Panc1 (cell line): ENCODE results near the gene VARS1. TPM values are rescaled to one million over a fixed set of nuclear protein-coding genes. Genes with fewer than 3 reads are reported as not detected.

Source experiments
- ATAC-seq: fragments of 200-7000 bp; cut with Tn5 transposase; 2 replicates; pipeline ENCODE4 v1.9.1; 2020; ENCODE audit warnings: mild to moderate bottlenecking, moderate library complexity
- BruUV-seq: library from RNA; stranded (reverse); fragments of 400-500 nt; replicated peaks from 2 replicates; lab custom pipeline; 2021; lab: Mats Ljungman, UMichigan
- CTCF ChIA-PET: fragments of 300-600 bp; sonication (Branson Sonifier 250); formaldehyde crosslinking; loops from one replicate; lab custom pipeline; 2022; ENCODE audit warnings: antibody characterized with exemption; lab: Charles Lee
- POLR2A ChIA-PET: fragments of 300-600 bp; sonication (Branson Sonifier 250); formaldehyde crosslinking; loops from one replicate; lab custom pipeline; 2022; ENCODE audit warnings: antibody characterized with exemption; lab: Charles Lee
- DNase-seq: peaks from one replicate; pipeline ENCODE4 v3.0.0-alpha.2; 2010; ENCODE audit warnings: low read depth, low spot score
- H3K27ac ChIP-seq: 2 replicates; pipeline ENCODE4 v1.5.1; 2011; ENCODE audit warnings: mild to moderate bottlenecking, low read length, inconsistent platforms
- H3K27me3 ChIP-seq: fragments of 200-500 bp; sonication (Bioruptor generic); 2 replicates; pipeline ENCODE4 v1.6.0; 2014; ENCODE audit warnings: low read length, inconsistent platforms; ENCODE audit not compliant: control insufficient read depth, insufficient read depth
- H3K36me3 ChIP-seq: fragments of 200-500 bp; sonication (Bioruptor generic); 2 replicates; pipeline ENCODE4 v1.5.1; 2014; ENCODE audit warnings: inconsistent platforms, mild to moderate bottlenecking, low read length, moderate library complexity; ENCODE audit not compliant: control insufficient read depth, insufficient read depth
- H3K4me1 ChIP-seq: 2 replicates; pipeline ENCODE4 v1.5.1; 2011; ENCODE audit warnings: inconsistent platforms, mild to moderate bottlenecking, low read length, moderate library complexity; ENCODE audit not compliant: control insufficient read depth, insufficient read depth
- H3K4me3 ChIP-seq, 2 experiments: 2 replicates each; pipeline ENCODE4 v1.5.1; 2011 to 2012; ENCODE audit warnings: low read depth in 2 of 2, low read length in 2 of 2, mild to moderate bottlenecking in 2 of 2, inconsistent platforms in 1 of 2, moderate library complexity in 1 of 2
- H3K9me3 ChIP-seq: fragments of 200-500 bp; sonication (Bioruptor generic); 2 replicates; pipeline ENCODE4 v1.5.1; 2014; ENCODE audit warnings: low read depth, mild to moderate bottlenecking, inconsistent platforms, low read length, moderate library complexity; ENCODE audit not compliant: control insufficient read depth, insufficient read depth
- POLR2AphosphoS5 ChIP-seq: IDR thresholded peaks from 2 replicates; pipeline ENCODE4 v1.6.1; 2012; ENCODE audit warnings: mild to moderate bottlenecking, low read depth, low read length, moderate library complexity
- SIN3A ChIP-seq: IDR thresholded peaks from 2 replicates; pipeline ENCODE4 v1.6.1; 2012; ENCODE audit warnings: low read depth, mild to moderate bottlenecking, low read length, moderate library complexity, borderline replicate concordance; ENCODE audit not compliant: insufficient read depth
- TCF7L2 ChIP-seq: IDR thresholded peaks from 2 replicates; pipeline ENCODE4 v1.6.1; 2011; ENCODE audit warnings: mild to moderate bottlenecking, low read depth, low read length, inconsistent platforms
- in situ Hi-C: cut with HindIII; loops from 2 replicates; pipeline ENCODE4 v1.10.0; 2016; ENCODE audit warnings: low sequenced_read_pairs, low pct_unique_long_range_greater_than_20kb
- intact Hi-C: fragments of 100-400 bp; cut with micrococcal nuclease; formaldehyde crosslinking; loops from one replicate; pipeline ENCODE4 v1.10.0; 2022; ENCODE audit not compliant: unreplicated experiment
- total RNA-seq: library from RNA; stranded (reverse); gene quantifications from one replicate; pipeline ENCODE4 v1.2.1, GENCODE V29; 2021; ENCODE audit not compliant: unreplicated experiment
- TF ChIP-seq, protein P1 (sequence below): fragments of 450-650 bp; IDR thresholded peaks from 2 replicates; pipeline ENCODE4 v1.5.1; 2017; ENCODE audit warnings: mild to moderate bottlenecking
- TF ChIP-seq, protein P2 (sequence below), 2 experiments: IDR thresholded peaks; 2 replicates each; pipeline ENCODE4 v1.6.1; 2011 to 2012; ENCODE audit warnings: low read depth in 2 of 2, control low read depth in 1 of 2, low read length in 1 of 2, mild to moderate bottlenecking in 1 of 2, moderate library complexity in 1 of 2; ENCODE audit not compliant: insufficient read depth in 1 of 2

The VARS1 gene
- total RNA-seq, 1 experiment from 2014 or later, result 229 TPM

DNA sequence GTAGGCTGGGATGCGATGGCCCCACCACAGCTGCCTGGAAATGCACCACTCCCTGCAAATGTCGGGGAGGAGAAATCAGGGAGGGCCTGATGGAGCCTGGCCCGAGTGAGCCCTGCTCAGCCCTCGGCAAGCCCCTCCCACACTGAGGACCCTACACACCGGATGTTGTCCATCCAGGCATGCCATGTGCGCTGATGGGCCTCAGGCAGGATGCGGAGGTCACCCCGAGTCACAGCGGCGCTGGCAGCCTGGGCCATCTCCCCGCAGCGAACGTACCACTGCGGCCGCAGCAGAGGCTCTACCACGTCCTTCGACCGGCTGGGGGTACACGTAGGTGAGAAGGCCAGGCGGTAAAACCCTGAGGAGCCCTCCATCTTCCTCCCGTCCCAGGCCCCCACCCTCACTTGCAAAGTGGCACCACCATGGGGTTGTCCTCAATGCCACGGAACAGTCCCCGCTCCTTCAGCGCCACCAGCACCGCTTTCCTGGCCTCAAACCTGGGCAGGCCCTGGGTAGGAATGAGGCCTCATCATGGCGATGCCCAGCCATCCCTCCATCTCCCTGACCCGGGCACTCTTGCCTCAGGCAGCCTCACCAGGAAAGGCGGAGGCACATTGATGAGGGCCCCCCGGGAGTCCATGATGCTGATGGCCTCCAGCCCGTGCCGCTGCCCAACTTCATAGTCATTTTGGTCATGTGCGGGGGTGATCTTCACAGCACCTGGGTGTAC is 13.3 kb downstream of the VARS1 start:
- BruUV-seq, result no TSS peak
- CTCF ChIA-PET, result no interaction called here
- intact Hi-C loops, result no loop called here
- TF ChIP-seq, protein P1, sequence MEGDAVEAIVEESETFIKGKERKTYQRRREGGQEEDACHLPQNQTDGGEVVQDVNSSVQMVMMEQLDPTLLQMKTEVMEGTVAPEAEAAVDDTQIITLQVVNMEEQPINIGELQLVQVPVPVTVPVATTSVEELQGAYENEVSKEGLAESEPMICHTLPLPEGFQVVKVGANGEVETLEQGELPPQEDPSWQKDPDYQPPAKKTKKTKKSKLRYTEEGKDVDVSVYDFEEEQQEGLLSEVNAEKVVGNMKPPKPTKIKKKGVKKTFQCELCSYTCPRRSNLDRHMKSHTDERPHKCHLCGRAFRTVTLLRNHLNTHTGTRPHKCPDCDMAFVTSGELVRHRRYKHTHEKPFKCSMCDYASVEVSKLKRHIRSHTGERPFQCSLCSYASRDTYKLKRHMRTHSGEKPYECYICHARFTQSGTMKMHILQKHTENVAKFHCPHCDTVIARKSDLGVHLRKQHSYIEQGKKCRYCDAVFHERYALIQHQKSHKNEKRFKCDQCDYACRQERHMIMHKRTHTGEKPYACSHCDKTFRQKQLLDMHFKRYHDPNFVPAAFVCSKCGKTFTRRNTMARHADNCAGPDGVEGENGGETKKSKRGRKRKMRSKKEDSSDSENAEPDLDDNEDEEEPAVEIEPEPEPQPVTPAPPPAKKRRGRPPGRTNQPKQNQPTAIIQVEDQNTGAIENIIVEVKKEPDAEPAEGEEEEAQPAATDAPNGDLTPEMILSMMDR, result no peak
- no peak; the same call in 1 of the 2 replicates for TF ChIP-seq POLR2AphosphoS5
- no peak for TF ChIP-seq SIN3A
- TF ChIP-seq, protein P2, sequence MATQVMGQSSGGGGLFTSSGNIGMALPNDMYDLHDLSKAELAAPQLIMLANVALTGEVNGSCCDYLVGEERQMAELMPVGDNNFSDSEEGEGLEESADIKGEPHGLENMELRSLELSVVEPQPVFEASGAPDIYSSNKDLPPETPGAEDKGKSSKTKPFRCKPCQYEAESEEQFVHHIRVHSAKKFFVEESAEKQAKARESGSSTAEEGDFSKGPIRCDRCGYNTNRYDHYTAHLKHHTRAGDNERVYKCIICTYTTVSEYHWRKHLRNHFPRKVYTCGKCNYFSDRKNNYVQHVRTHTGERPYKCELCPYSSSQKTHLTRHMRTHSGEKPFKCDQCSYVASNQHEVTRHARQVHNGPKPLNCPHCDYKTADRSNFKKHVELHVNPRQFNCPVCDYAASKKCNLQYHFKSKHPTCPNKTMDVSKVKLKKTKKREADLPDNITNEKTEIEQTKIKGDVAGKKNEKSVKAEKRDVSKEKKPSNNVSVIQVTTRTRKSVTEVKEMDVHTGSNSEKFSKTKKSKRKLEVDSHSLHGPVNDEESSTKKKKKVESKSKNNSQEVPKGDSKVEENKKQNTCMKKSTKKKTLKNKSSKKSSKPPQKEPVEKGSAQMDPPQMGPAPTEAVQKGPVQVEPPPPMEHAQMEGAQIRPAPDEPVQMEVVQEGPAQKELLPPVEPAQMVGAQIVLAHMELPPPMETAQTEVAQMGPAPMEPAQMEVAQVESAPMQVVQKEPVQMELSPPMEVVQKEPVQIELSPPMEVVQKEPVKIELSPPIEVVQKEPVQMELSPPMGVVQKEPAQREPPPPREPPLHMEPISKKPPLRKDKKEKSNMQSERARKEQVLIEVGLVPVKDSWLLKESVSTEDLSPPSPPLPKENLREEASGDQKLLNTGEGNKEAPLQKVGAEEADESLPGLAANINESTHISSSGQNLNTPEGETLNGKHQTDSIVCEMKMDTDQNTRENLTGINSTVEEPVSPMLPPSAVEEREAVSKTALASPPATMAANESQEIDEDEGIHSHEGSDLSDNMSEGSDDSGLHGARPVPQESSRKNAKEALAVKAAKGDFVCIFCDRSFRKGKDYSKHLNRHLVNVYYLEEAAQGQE (IDR thresholded peaks at IDR 0.05; ENCODE audit: insufficient read depth in 1 of 2, low read depth in 2 of 2, low read length in 1 of 2), result no peak
- TF ChIP-seq TCF7L2, result no peak
- no peaks in the 10 kb centered on the region for H3K9me3 ChIP-seq
- in situ Hi-C loops, result no loop called here
- DNase-seq, result no peak
- no peaks in the 10 kb centered on the region for H3K36me3 ChIP-seq
- H3K27ac ChIP-seq, result no peak overlapping the region
- H3K4me3 ChIP-seq, result no peak overlapping the region
- POLR2A ChIA-PET, result no interaction called here
- H3K4me1 ChIP-seq, result peaks cover 7% of the 10 kb centered on the region
- H3K27me3 ChIP-seq, result no peaks in the 10 kb centered on the region
- no peak for ATAC-seq

DNA sequence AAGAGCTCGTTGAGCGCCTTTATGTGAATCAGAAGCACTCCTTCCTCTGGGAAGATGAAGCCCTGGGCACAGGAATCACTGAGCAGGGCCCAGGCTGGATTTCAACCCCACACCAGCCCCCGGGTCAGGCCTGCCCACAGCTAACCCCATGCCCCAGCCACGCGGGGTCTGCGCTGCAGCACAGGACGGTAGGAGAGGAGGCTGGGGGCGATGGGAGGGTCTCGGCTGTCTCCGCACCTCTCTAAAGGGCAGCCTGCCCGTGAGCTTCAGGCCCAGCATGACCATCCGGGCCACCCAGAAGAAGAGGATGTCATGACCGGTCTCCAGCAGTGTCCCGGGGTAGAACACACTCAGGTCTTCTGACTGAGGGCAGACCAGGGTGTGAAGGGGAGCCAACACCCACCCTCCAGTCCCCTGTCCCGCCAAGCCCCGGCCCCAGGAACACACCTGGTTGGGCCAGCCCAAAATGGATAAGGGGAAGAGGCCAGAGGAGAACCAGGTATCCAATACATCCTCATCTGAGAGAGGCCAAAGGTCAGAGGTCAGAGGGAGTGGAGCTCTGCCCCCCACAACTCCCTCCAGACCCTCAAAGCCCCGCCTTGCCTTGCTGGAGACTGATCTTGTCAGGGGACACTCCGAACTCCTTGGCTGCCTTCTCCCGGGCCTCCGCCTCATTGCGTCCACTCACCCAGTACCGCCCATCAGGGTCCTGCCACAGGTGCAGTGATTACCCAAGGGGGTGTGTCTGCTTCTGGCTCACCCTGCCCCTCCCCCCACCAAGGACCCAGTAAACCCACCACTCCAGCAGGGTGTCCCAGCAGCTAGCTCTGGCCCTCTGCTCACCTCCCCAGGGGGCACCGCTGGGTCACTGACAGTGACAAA is 14.1 kb downstream of the VARS1 start:
- DNase-seq (no peak), ATAC-seq (no peak)
- Histone ChIP-seq H3K27me3 (no peaks in the 10 kb centered on the region), H3K9me3 (no peaks in the 10 kb centered on the region), H3K4me3 (no peak overlapping the region), H3K4me1 (peaks cover 15% of the 10 kb centered on the region), H3K27ac (no peak overlapping the region), H3K36me3 (no peaks in the 10 kb centered on the region)
- in situ Hi-C loops (no loop called here), intact Hi-C loops (no loop called here)
- ChIA-PET CTCF (no interaction called here), POLR2A (no interaction called here)
- TF ChIP-seq, protein P2 (IDR thresholded peaks at IDR 0.05; ENCODE audit: insufficient read depth in 1 of 2, low read depth in 2 of 2, low read length in 1 of 2), result no peak
- TF ChIP-seq, protein P1, result no peak
- TF ChIP-seq TCF7L2 (no peak), POLR2AphosphoS5 (no peak), SIN3A (no peak)
- BruUV-seq, result no TSS peak
